C4-2B (cell line): ENCODE data around the gene SASH1.

Experiments
- ZFX ChIP-seq: fragments of 450-650 bp; IDR thresholded peaks from 2 replicates; pipeline ENCODE4 v1.6.1; 2017
- TF ChIP-seq, protein P1 (sequence below): fragments of 450-650 bp; conservative IDR thresholded peaks from 2 replicates; pipeline ENCODE4 v1.5.1; 2017; ENCODE audit warnings: mild to moderate bottlenecking

DNA sequence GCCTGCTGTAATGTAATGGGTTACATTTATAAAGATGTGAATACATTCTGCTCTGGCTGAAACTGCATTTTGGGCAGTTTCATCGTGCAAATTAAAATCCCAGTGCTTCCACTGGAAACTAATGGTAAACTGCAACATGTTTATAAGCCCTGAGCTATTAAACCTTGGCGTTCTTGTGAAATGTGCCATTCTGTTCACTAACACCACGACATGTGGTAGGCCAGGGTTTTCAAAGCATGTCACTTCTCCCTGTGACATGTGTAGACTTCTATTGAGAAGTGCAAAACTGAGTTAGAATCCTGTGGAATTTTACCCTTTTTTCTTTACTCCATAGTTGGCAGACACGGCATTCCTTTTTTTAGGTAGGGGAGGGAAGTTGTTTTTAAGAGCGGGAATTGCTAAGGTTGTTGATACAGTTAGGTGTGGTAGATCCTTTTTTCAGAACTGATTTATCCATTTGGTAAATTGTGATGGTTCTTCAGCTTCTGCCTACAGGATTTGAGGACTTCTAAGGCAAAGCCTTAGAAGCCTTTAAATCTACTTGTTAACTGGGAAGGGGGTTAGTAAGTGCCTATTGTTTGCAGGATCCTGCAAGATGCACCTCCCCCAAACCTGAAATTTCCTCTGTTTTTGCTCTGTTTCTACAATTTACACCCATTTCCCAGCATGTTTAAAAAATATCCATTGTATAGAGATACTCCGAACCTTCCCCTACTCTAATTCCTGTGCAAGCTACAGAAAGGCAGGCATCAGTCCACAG is 4.2 kb downstream of the SASH1 start:
- TF ChIP-seq, protein P1, sequence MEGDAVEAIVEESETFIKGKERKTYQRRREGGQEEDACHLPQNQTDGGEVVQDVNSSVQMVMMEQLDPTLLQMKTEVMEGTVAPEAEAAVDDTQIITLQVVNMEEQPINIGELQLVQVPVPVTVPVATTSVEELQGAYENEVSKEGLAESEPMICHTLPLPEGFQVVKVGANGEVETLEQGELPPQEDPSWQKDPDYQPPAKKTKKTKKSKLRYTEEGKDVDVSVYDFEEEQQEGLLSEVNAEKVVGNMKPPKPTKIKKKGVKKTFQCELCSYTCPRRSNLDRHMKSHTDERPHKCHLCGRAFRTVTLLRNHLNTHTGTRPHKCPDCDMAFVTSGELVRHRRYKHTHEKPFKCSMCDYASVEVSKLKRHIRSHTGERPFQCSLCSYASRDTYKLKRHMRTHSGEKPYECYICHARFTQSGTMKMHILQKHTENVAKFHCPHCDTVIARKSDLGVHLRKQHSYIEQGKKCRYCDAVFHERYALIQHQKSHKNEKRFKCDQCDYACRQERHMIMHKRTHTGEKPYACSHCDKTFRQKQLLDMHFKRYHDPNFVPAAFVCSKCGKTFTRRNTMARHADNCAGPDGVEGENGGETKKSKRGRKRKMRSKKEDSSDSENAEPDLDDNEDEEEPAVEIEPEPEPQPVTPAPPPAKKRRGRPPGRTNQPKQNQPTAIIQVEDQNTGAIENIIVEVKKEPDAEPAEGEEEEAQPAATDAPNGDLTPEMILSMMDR, result no peak
- no peak for TF ChIP-seq ZFX
